Left cardiac atrium (tissue), 4 donors: Measurements from ENCODE around the gene ANKS1B. TPM values are rescaled to one million over a fixed set of nuclear protein-coding genes. Genes with fewer than 3 reads are reported as not detected.
"Not testable (repeated sequence)": the region's sequence is repeated elsewhere in the genome, so short reads cannot be mapped to it uniquely, and the experiment has no call there.

Experiments
- ATAC-seq, 2 donors: fragments of 200-7000 bp; cut with Tn5 transposase; one replicate each; pipeline ENCODE4 v1.9.1; 2020; ENCODE audit warnings: mild to moderate bottlenecking in 2 of 2, moderate library complexity in 2 of 2
- DNase-seq: peaks from one replicate; pipeline ENCODE4 v3.0.0-alpha.2; 2020
- intact Hi-C, 2 donors: fragments of 100-400 bp; cut with DNase I; formaldehyde crosslinking; loops; one replicate each; pipeline versions ENCODE4 v1.14.1 to v1.15.1; 2022 to 2023
- total RNA-seq, 2 donors: library from RNA; stranded (reverse); fragmentation: NEBNext Ultra II Directional; extraction: Animal tissue kit (Norgen Biotek cat#: 25700); gene quantifications; one replicate each; pipeline ENCODE4 v1.2.1, GENCODE V29; 2021
- donor health status: DM: no; HTN: yes; CAD: no.
- donor health status: DM: no; HTN: yes; CAD: no; lungs with severe emphysema.
- donor health status: DM: yes; HTN: yes; CAD: no.
- donor health status: Dilated cardiomyopathy.

Gene ANKS1B
- total RNA-seq, 2 donors from 2014 or later: 3.1 TPM

DNA sequence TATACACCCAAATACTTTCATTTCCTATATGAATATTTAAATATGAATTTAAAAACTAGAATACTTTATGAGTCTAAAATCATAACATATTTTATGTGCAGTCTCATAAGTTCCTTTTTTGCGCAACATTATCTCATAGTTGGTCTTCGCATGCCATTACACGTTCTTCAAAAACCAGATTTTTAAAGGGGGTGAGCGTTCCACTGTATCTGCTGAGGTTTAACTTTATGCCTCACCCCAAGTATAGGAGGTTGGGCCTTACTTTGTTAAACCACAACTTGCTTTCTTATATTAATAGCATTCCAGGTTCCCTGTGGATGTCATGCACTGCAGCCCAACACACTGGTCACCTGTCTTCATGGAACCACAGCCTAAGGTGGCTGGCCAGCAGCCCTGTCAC is 1221.1 kb downstream of the ANKS1B start:
- DNase-seq: no peak
- intact Hi-C loops: no loop called here
- no peak for ATAC-seq

DNA sequence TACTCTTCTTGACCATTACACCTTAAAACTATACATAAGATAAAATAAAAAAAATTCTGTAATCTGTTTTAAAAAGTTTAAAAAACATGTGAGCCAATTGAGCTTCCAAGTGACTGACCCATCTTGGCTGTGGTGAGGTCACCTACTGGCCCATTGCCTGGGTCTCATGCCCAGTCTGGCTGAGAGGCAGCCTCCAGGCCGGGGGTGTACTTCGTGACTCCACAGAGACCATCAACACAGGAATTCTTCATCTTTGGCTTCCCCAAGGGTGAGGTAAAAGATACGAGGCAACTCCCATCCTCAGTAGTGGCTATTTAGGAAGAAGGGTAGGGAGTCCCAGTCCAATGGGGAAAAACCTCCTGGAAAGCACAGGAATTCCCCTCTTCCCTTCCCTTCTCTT is 1226.4 kb downstream of the ANKS1B start:
- ATAC-seq: peak; percentile 53 to 74
- intact Hi-C loops: no loop called here
- peak; percentile 48 for DNase-seq

DNA sequence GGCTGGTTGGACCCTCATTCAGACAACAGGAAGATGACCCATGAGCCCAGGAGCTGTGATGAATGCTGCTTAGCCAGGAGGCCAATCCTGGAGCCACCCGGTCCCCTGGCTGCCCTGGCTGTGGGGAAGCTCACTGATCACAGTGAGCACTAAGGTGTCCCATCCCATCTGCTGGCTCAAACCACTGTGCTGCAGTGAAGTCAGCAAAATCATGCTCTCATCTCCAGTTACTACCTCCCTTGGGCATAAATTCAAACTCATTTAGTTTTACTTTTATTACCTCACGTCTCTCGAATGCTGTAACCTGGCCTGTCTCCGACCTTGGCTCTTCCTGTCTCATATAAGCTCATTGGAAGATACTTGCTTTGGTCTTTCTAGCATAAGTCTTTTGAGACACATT is 1227.3 kb downstream of the ANKS1B start:
- intact Hi-C loops: no loop called here
- ATAC-seq (no peak), DNase-seq (no peak)

DNA sequence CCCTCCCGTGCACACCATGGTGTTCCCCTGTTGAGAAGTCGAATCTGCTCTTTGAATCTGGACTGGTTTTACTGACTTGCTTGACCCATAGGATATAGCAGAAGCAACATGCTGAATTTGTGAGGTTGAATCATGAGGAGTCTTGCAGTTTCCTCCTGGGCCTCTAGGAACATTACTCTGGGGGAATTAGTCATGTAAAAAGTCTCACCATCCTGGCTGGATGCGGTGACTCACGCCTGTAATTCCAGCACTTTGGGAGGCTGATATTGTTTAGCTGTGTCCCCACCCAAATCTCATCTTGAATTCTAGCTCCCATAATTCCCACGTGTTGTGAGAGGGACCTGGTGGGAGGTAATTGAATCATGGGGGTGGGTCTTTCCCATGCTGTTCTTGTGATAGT is 1228.9 kb downstream of the ANKS1B start:
- intact Hi-C loops, DNase-seq, ATAC-seq: not testable (repeated sequence)

DNA sequence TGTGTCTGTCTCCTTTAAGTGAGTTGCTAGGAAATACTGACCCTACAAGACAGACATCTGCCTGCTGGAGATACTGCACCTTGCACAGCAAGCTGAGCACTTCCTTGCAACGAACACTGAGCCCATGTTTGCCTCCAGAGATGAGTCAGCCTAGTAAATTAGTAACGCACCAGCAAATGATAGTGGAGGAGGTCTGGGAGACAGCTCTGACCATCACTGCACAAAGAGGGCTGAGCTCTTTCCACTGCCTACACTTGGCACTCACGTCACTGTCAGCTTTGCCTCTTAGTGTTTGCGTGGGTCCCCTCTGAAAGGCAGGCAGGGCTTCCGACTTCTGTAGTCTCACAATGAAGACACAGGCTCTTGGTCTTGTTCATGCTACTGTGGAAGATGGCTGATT is 1230.6 kb downstream of the ANKS1B start:
- DNase-seq (no peak), ATAC-seq (no peak)
- intact Hi-C loops: no loop called here

DNA sequence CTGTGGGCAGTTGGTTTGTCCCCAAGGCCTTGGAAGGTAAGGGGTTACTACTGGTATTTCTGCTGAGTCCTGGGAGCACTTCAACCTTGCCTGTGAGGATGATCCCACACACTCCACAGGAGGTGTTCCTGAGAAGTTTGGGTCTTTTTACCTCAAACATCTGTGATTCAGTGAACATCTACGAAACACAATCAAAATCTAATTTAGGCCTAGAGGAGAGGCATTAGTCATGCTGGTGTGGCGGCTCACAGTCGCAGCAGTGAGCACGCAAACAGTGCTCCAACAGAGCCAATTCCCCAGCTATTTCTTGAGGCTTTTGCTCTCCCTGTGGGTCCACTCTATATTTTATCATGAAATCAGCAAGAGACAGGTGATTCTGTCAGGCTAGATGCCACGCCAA is 1232.0 kb downstream of the ANKS1B start:
- intact Hi-C loops: no loop called here
- ATAC-seq: no peak
- no peak for DNase-seq

DNA sequence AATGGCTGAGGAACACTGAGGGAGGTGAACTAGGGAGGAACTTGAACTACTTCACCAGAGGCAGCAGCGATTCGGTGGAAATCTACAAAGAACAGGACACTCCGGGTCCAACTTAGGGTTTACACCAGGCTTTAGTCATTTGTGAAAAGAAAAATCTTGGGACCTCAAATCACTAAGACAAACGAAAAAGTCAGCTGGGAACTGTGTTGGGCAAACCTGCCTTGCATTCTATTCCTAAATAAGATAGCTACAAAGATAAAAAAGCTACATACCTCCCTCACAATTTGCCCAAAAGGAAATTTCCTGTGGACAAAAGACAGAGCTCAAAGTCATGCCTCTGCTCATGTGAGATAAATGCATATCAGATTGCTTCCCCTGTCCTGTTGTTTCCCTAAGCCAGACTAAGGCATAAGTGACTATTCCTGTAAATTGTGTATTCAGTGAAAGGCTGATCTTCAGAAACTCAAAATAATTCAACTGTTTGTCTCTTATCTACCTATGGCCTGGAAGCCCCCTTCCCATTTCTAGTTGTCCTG is 1233.1 kb downstream of the ANKS1B start:
- DNase-seq: no peak
- ATAC-seq: no peak
- intact Hi-C loops: no loop called here

DNA sequence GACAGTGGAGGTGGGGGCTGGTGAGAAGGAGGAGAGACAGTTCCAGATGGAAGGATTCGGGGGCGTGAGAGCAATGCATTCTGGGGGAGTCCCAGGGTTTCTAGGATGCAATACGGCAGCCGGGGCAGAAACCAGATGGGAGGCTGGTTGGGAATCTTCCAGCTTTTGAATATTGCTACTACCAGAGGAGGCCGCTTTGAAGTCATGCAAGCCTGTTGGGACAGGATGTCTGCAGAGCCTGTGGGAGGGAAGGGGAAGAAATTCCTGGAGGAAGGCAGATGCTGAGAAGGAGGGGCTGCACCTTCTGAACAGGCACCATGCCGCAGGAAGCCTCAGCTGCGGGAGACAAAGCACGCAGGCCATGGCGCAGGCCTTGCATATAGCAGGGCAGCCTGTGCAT is 1234.2 kb downstream of the ANKS1B start:
- DNase-seq (no peak), ATAC-seq (no peak)
- intact Hi-C loops: no loop called here

DNA sequence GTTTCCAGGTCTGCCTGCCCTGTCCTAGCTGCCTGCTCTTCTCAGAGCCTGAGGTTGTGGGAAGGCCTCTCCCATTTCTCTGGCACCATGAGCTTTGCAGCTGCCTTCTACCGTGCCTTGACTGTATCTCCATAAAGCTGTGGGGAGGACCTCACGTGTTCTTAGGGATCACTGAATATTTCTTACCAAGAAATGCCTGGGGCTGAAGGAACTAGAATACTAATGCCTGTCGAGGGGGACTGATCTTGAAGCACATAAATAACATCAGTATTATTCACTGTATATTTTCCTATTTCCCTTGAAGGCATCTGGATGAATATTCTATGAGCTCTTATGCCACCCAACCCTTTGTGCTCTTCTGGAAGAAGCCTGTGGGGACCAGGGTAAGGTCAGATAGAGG is 1236.3 kb downstream of the ANKS1B start:
- no peak for ATAC-seq
- intact Hi-C loops: no loop called here

DNA sequence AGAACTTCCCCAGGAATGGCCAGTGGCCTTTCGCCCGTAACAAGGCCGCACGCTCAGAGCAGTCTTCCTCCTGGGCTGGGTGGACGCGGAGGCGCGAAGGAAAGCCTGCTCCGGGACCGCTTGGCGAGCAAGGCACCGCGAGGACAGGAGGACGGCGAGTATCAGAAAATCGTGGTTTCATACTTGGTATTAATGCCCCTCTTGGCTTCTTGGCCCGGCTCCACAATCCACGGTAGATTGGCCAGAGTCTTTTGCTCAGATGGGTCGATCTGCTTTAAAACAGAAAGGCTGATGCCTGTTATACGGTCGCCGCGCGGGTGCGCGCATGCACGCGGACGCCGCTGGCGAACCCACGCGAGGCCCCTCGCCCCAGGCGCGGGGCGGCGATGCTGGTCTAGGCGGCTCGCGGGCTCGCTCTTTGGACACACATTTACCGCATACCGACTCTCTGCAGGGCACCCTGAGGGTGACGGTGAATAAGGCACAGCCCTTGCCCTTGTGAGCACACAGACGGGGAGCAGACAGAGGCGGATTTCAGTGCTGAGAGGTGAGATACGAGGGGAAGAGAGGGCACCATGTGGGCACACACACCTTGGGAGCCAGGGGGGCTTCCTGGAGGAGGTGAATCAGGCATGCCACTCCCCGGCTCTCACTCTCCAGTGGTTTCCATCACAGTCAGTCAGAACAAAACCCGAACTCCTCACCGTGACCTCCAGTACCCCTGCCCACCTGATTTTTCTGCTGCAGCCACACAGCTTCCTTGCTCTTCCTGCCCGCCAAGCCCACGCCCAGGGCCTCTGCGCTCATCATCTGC is 1239.0 kb downstream of the ANKS1B start:
- ATAC-seq: peak; percentile 64 to 80
- intact Hi-C loops: no loop called here
- DNase-seq: peak; percentile 30

More for the DNA sequence above, 1236.3 kb downstream of the ANKS1B start:
- DNase-seq: no peak

DNA sequence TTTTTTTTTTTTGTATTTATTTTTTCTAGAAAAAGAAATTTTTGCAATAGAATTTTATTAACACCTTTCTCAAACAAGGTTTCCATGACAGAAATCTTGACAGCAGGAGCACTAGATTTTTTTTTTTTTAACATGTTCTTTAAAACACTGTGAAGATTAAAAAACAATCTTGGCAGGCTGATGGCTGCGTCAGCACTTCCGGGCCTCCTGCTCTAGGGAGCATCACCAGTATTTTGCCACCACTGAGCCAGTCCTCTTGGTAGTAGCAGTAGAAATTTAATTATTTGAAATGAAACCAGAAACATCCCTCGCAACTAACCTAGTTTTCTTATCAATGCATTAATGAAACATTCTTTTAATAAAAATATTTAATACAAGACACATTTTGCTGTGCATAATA is 1240.1 kb downstream of the ANKS1B start:
- peak in 1 of 2 donors; percentile 74 for ATAC-seq
- intact Hi-C loops: no loop called here
- peak; percentile 34 for DNase-seq

DNA sequence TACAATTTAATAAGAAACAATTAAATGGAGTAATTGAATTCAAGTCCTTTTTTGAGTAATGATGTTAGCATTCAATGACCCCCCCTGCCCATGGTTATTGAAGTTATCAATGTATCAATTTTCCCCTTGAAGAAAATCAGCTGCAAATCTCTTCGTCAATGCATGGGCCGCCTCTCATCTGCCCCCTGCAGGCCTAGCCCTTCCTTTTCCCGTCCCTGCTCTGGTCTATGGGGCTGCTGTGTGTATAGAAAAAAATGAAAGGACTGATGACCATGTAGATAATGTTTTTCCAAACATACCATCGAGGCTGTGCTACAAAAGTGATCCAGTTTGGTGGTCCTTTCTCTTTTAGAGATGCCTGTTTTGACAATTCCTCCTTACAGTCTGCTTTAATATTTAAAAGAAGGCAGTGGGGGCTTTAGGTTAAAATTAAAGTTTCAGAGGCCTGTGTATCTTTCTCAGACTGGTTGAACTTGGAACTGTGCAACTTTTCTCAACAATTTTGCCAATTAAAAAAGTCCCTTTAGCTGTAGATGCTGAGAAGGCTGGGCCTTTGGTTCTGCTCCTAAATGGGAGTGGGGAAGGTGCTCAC is 1241.3 kb downstream of the ANKS1B start:
- intact Hi-C loops: no loop called here
- DNase-seq (no peak), ATAC-seq (no peak)

DNA sequence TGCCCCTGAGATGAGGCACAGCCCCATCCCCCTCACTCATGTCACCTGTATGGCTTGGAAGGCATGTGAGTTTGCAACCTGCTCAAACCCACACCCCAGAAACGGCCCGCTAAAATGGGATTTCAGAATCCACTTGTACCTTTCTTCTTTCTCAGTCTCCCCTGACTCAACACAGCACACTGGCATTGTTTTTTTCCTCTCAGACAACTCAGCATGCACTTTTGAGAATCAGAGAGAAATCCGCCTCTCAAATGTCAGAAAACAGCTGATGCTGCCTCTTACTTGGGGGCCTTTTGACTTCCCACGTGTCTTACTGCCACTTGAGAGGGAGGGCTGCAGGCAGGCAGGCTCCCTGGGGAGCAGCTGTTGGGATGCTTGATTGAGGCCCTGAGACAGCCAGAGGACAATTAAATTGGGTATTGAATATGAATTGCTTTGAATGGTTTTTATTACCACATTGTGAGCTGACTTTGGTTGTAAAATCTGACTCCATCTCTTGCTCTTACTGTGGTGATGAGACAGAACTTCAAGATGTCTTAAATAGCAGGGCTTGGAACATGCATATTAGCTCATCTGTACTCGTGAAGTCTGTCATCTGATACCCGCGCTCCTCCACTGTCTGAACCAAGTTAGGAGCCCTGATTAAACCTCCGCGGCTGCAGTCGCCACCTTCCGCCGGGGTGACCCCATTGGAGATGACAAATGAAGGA is 1243.0 kb downstream of the ANKS1B start:
- intact Hi-C loops: no loop called here
- DNase-seq (no peak), ATAC-seq (no peak)

DNA sequence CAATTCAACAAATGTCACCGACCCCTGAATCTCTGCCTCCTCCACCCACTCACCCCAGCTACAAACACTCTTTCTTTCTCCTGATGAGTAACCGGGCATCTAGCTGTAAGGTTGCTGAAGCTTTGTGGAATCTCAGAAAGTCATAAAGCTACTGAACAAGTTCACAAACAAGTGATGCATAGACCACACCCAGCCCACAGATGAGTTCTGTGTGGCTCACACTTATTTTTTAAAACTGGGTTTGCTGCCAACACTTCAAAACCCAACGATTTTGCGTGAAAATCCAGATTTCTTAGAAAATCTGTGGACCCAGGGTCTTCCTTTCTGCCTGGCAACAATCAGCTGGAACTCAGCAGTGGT is 1243.6 kb downstream of the ANKS1B start:
- intact Hi-C loops: no loop called here
- no peak for ATAC-seq
- no peak for DNase-seq

DNA sequence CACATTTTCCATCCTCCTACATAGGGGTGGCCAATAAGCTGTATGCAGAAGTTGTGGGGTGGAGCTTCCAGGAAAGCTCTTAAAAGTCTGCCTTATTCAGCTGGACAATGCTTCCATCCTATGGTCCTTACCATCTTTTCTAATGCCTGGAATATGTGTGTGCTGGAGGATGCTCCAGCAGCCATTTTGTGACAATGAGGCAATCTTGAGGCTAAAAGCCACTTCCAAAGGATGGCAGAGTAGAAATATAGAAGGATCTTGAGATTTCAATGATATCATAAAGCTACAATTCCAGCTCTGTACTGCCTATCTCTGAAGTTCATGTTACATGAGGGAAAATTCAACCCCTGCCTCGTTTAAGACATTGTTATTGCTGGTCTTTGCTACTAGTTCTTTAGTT is 1244.0 kb downstream of the ANKS1B start:
- ATAC-seq: no peak
- intact Hi-C loops: no loop called here
- DNase-seq: no peak

DNA sequence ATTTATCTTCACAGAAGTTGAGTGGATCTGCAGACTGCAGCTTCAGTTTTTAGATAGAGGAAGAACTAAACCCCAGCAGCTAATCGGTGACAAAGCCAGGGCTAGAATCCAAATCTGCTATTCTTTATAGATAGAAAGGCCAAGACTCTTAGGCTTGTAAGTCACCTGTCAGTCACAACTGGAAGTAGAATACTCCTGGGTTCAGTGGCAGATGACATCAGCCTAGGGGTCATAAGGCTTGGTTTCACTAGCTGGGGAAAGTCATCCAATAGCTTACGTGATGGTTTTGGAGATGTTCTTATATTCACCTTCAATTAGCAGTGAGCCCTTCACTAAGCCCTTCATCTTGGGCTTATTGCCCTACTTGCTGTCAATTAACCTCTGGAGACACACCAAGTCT is 1246.2 kb downstream of the ANKS1B start:
- DNase-seq (no peak), ATAC-seq (no peak)
- intact Hi-C loops: no loop called here

DNA sequence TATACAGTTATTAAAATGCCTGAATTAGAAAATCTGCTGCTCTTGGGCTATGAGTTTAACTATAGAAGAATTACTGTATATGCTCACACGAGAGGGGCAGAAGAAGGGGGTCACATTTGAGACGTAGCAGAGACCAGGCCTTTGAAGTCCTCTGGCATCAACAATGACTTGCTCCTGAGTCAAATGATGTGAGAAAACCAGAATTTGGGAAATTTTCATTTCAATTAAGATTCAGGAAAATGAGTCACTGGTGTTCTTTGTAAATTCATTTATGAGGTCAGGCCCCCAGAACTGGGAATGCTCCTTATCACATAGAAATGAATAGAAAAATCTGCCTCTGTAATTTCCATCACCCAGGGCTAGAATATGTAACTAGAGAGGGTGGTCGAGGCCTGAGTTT is 1246.7 kb downstream of the ANKS1B start:
- ATAC-seq (no peak), DNase-seq (no peak)
- intact Hi-C loops: no loop called here

DNA sequence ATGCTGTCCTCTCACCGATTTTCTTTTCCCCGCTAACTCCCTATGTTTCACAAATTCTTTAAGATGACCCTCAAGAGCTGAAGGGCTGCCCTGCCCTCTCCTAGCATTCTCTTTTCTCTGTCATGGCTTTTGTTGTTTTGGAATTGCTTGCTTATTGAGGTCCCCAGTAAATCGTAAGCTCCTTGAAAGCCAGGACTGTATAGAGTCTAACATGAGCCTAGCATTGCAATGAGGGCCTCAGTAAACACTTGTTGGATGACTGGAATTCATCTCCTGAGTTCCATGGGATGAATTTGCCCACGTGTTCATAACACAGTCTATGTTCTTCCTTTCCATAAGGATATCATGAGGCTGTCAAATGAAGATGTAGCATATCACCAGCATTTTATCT is 1247.4 kb downstream of the ANKS1B start:
- ATAC-seq: no peak
- no peak for DNase-seq
- intact Hi-C loops: no loop called here

DNA sequence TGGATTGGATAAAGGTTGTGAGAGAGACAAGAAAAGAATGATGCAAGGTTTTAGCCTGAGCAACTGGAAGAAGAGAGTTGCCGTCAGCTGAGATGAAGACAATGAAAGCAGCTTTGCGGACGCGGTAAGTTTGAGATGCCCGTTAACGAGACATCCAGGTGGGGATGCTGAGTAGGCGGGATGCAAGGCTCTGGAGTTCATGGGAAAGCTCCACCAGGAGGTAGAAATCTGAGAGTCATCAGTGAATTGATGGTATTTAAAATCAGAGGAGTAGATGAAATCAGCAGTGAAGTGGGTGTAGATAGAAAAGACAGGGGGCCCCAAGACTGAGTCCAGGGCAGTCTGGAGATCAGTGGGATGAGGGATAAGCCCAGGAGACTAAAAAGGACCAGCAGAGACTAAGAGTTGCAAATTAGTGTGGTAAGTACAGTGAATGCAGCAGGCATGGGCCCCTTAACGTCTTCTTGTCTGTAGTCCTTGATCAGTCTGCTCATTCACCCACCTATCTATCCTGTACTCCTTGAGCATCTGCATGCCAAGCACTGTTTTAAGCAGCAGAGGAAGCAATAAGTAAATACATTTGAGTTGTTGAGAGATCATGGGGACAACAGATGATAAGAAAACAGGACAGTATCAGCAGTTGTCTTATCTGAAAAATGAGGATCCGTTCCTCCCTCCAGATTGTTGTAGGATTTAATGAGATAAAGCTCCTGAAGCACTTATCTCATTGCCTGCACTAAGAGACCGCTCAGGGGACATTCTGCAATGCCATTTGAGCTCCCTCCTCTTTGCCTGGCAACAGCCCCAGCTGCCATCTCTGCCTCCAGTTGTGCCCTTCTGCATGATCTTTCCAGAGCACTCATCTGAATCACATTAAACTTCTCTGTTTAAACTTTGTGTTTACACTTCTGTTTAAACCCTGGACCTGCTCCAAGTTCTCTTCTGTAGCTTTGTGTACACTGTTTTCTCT is 1248.1 kb downstream of the ANKS1B start:
- ATAC-seq (no peak), DNase-seq (no peak)
- intact Hi-C loops: no loop called here
